ENCODE data around the gene B3GAT1.

The B3GAT1 gene

DNA sequence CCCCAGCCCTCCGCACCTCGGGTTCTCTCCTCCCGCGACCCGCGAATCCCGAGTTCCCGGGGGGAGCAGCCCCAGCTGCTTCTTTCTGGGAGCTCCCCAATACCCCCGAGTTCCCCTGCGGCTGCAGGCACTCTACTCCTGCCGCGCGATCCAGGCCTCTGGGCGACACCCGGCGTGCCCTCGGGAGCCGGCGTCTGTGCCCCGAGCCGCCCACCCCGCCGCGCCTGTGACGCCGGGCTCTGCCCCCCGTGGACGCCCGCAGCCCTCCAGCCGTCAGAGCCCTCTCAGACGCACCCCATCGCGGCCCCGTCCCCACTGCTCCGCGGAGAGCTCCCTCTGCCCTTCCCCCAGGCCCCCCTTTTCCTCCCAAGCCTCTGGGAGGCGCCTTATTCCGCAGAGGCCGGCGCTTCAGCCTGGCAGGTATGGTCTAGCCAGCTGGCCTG lies 79.8 kb downstream of the B3GAT1 start:
- DNase-seq: peak; percentile 21

GRCh38 chr11:134331354-134332188 lies 80.5 kb downstream of the B3GAT1 start, which contains the start of gene GLB1L2:
GLB1L2 (plus strand) TSS chr11:134331988; CDS start chr11:134332062, 74 bp downstream.
- DNase-seq: peak; percentile 75

- no peak for DNase-seq
Observed at GRCh38 chr11:134330611-134331353, 81.3 kb downstream of the B3GAT1 start.
